ENCODE data around the gene PURA.

Gene PURA

GRCh38 chr5:140162275-140162674 lies 48.4 kb downstream of the PURA start:
- DNase-seq, result no peak
- ATAC-seq, result no peak

GRCh38 chr5:140162781-140163180 lies 48.9 kb downstream of the PURA start:
- no peak for DNase-seq
- ATAC-seq, result no peak

- ATAC-seq, result no peak
- DNase-seq, result no peak
These were observed 51.4 kb downstream of the PURA start for GRCh38 chr5:140165101-140165922.

- DNase-seq, result no peak
- no peak for ATAC-seq
These were observed 52.0 kb downstream of the PURA start for GRCh38 chr5:140165923-140166270.

- ATAC-seq (no peak), DNase-seq (no peak)
These were observed 53.0 kb downstream of the PURA start for GRCh38 chr5:140166911-140167310.

- DNase-seq (no peak), ATAC-seq (no peak)
These were observed 54.5 kb downstream of the PURA start for GRCh38 chr5:140168371-140168770.

- ATAC-seq, result no peak
- no peak for DNase-seq
These were observed 55.5 kb downstream of the PURA start for GRCh38 chr5:140169410-140169809.

GRCh38 chr5:140172483-140172882 lies 58.6 kb downstream of the PURA start:
- no peak for ATAC-seq
- DNase-seq, result no peak

- ATAC-seq (no peak), DNase-seq (no peak)
These were observed 60.1 kb downstream of the PURA start for GRCh38 chr5:140174014-140174413.

- DNase-seq, result peak; percentile 97
- peak; percentile 93 for ATAC-seq
These were observed 60.8 kb downstream of the PURA start, which contains the start of gene CYSTM1 for GRCh38 chr5:140174465-140175366. CYSTM1 (plus strand) TSS chr5:140175188; CDS start chr5:140194466, 19,278 bp downstream.
